ENCODE results near the gene AUNIP.

DNA sequence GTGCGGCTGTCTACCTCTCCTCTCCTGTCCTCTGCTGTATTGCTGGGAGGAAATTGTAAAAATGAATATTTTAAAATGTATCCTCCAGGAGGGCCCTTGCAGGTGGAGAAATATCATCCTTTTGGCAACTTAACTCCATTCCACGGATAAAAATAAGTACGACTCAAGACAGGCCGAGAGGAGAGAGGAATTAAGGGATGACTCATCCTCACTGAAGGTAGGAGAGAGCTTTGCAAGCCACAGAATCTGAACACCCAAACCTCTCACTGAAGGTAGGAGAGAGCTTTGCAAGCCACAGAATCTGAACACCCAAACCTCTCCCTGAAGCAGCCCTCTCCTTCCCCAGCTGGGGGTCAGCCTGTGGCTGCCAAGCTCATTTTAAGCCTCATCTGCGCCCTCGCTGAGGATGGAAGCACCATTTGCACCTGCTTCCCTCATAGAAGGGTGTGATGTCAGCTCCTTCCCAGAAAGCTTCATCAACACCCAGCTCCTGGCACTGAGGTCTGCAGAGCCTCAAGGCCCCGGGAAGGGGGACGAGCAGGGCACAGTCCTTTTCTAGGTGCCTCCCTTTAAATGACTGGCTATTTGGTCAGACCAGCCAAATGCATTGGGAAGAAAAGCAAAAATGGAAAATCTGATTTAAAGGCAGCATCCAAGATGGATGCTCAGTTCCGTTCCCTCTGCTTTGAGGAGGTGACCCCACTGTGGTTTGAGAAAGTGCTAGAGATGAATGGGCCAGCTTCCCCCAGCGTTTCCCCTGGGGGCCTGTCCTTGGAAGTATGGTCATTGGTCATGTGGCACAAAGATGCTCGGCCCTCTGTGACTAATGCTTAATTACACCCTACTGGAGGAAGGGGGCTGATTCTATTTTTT, 72.1 kb downstream of the AUNIP start:
- TF ChIP-seq EZH2 (optimal IDR thresholded peaks at IDR 0.05; ENCODE audit: low read depth, low read length): no peak
- TF ChIP-seq, protein P1, sequence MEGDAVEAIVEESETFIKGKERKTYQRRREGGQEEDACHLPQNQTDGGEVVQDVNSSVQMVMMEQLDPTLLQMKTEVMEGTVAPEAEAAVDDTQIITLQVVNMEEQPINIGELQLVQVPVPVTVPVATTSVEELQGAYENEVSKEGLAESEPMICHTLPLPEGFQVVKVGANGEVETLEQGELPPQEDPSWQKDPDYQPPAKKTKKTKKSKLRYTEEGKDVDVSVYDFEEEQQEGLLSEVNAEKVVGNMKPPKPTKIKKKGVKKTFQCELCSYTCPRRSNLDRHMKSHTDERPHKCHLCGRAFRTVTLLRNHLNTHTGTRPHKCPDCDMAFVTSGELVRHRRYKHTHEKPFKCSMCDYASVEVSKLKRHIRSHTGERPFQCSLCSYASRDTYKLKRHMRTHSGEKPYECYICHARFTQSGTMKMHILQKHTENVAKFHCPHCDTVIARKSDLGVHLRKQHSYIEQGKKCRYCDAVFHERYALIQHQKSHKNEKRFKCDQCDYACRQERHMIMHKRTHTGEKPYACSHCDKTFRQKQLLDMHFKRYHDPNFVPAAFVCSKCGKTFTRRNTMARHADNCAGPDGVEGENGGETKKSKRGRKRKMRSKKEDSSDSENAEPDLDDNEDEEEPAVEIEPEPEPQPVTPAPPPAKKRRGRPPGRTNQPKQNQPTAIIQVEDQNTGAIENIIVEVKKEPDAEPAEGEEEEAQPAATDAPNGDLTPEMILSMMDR (IDR thresholded peaks at IDR 0.05; ENCODE audit: low read length): no peak
